GM10266 (cell line): ENCODE measurements around the gene TFG.

Source experiments
- DNase-seq: peaks from one replicate; pipeline ENCODE4 v3.0.0; 2012; ENCODE audit errors: extremely low spot score
- TF ChIP-seq, protein P1 (sequence below): IDR thresholded peaks from 2 replicates; pipeline ENCODE4 v1.5.1; 2012; ENCODE audit warnings: mild to moderate bottlenecking, low read depth; ENCODE audit not compliant: control insufficient read depth, insufficient read depth; ENCODE audit errors: missing control alignments

TFG gene

DNA sequence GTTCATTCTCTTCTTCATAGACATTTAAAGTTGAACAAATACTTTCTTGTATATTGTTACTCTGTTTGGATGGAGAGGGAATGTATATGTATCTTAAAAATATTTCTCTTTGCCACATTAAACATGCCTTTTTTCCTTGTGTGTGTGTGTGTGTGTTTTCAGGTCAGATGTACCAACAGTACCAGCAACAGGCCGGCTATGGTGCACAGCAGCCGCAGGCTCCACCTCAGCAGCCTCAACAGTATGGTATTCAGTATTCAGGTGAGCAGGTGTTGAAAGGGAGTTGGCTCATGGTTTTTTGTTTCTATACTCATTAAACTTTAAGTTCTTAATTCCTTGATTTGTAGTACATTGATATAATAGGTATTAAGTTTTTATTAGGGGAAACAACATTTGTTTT, 35.4 kb downstream of the TFG start:
- TF ChIP-seq, protein P1, sequence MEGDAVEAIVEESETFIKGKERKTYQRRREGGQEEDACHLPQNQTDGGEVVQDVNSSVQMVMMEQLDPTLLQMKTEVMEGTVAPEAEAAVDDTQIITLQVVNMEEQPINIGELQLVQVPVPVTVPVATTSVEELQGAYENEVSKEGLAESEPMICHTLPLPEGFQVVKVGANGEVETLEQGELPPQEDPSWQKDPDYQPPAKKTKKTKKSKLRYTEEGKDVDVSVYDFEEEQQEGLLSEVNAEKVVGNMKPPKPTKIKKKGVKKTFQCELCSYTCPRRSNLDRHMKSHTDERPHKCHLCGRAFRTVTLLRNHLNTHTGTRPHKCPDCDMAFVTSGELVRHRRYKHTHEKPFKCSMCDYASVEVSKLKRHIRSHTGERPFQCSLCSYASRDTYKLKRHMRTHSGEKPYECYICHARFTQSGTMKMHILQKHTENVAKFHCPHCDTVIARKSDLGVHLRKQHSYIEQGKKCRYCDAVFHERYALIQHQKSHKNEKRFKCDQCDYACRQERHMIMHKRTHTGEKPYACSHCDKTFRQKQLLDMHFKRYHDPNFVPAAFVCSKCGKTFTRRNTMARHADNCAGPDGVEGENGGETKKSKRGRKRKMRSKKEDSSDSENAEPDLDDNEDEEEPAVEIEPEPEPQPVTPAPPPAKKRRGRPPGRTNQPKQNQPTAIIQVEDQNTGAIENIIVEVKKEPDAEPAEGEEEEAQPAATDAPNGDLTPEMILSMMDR = no peak
- DNase-seq = no peak

DNA sequence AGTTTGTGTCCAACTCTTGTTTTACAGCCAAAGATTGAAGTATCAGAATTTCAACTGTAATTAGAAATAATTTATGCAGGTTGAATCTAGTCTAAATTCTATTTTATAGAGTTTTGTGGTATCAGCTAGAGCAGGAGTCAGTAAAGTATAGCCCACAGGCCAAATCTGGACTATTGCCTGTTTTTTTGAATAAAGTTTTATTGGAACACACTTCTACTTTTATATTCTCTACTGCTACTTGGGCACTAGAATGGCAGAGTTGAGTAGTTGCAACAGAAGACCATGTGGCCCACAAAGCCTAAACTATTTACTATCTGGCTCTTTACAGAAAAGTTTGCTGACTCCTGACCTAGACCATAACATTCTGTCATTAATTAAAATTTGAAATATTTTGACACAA, 36.3 kb downstream of the TFG start:
- DNase-seq = no peak
- TF ChIP-seq, protein P1 = no peak

DNA sequence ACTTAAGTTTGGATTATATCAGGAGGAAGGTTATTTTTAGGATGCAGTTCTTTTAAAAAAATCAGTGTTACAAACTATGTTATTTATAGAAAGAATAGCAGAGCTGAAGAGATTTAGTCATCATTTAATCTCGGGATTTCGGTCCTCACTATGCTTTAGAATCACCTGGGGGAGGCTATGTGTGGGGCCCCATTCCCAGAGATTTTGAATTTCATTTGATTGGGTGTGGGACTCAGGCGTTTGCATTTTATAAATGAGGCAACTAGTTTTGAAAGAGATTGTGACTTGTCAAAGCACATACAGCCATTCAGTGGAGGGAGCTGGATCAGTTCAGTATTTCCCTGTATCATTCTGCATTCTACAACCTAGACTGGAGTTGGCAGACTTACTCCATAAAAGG, 36.8 kb downstream of the TFG start:
- TF ChIP-seq, protein P1 = no peak

DNA sequence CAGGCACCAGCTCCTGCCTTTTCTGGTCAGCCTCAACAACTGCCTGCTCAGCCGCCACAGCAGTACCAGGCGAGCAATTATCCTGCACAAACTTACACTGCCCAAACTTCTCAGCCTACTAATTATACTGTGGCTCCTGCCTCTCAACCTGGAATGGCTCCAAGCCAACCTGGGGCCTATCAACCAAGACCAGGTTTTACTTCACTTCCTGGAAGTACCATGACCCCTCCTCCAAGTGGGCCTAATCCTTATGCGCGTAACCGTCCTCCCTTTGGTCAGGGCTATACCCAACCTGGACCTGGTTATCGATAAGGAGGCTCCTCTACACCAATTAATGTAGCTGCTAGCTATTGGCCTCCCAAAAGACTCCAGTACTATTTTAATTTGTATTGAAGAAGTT, 38.9 kb downstream of the TFG start:
- no peak for DNase-seq
- TF ChIP-seq, protein P1 = no peak

More for the DNA sequence above, 36.8 kb downstream of the TFG start:
- DNase-seq = no peak

DNA sequence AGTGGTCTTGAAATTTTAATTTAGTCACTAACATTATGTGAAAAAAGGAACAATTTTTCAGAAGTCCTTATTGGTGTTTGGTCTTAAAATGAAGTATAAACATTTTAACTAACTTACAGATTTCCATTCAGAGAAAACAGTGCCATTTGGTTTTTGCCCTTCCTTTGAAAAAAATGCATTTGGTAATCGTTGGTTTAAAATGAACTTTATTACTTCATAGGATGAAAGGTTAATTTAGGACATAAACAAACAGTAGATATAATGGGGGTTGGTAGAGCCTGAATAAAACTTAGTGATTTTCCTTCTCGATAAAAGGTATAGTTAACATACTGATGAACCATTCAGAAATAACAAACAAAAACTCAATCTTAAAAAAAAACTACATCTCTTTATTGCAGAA, 39.7 kb downstream of the TFG start:
- TF ChIP-seq, protein P1 = no peak
- no peak for DNase-seq

DNA sequence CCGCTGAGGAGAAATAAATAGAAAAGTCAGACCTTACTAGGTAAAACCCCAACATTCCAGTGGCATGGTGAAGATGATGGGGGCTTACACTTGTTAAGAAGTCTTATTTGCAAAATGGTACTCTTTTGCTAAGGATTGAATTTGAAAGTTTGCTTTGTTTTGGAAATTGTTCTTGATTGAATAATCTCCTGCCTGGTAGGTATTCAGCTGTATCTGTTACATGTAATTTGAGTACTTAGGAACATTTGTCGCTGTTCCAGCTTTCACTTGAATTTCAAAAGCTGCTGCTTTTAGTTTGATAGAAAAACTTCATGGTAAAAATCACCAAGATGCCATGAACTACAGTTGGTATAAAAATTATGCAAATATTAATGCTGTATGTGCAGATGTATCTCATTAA, 44.6 kb downstream of the TFG start:
- TF ChIP-seq, protein P1 = no peak
- DNase-seq = no peak

DNA sequence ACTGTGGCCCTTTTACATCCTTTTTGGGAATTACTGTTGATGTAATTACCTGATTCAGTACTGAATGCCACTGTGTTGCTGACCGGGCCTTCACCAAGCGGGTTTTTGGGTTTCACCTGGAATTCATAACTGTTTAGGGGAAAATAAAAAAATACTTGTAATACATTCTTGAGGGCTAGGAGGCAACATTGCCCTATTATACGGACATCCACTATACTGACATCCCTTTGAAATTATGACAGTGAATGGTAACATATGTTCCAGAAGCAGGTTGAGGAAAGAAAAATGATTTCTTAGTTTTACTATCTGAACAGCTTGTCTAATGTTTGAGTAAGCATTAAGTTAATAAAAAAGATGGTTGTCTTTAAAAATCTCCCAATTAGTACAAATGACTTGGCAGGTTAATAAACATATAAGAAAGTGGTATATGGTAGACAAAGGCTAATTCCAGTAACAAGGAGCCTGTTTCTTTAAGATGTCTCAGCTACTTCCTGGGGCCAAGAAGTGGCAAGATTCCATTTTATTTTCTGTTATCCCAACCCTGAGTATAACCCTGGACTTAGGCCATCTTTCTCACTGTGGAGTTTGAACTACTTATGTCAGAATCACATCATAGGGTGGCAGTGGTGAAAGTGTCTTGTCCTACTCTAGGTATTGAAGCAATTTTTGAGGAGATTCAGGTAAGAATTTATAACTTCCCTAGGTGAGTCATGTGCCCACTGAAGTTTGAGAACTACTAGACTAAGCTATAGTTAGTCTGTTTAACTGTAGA, 45.5 kb downstream of the TFG start:
- TF ChIP-seq, protein P1 = no peak
- DNase-seq = no peak
